ENCODE data around the gene PSAPL1.

DNA sequence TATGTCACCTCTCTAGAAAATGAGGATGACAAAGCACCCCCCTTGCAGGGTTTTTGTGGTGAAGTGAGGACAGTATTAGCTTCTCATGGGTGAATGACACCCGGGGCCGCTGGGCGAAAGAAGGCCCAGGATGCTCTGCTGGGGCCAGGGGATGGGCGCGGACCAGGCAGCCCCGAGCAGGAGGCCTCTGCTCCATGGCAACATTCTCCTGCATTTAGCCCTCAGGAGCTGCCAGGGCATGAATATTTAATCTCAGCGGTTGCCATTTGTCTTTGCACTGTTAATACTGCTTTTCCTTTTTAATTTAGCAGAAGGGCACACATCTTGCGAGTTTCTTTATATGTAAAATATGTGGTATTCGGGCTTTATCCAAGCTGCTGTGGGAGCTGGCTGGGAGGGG lies 30.3 kb upstream of the PSAPL1 start:
- TF ChIP-seq CTCF (IDR thresholded peaks at IDR 0.05) (no peak), CHD2 (IDR thresholded peaks at IDR 0.05; ENCODE audit: low read length, partially characterized antibody) (no peak)
